ENCODE results near the gene OLFML2A.
"Not testable (repeated sequence)": the region's sequence is repeated elsewhere in the genome, so short reads cannot be mapped to it uniquely, and the experiment has no call there.

OLFML2A gene

GRCh38 chr9:124776954-124777648 is at the start of gene OLFML2A:
OLFML2A (plus strand) TSS chr9:124777133; CDS start chr9:124777271, 138 bp downstream.
- peak; percentile 27 for TF ChIP-seq CTCF (IDR thresholded peaks at IDR 0.05; ENCODE audit: insufficient read depth, missing control alignments)
- FAIRE-seq (no peak), DNase-seq (ENCODE audit: insufficient read length, low spot score) (peak; percentile 62)

DNA sequence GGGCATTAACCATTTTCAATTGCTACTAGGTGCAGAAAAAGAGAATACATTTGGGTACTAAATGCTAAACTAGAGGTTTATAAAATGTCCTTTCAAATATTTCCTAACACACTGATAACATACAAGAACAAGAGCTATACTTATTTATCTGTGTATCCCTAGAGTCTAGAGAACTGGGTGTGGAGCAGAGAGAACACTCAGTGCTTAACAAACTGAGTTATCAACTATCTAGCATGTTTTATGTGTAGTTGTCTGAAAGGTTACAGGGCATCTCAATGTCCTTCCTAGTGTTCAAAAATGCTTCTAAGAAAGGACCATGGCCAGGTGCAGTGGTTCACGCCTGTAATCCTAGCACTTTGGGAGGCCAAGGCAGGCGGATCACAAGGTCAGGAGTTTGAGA is 46.2 kb upstream of the OLFML2A start:
- no peak for TF ChIP-seq CTCF (IDR thresholded peaks at IDR 0.05; ENCODE audit: insufficient read depth, missing control alignments)
- FAIRE-seq (no peak), DNase-seq (ENCODE audit: insufficient read length, low spot score) (no peak)

DNA sequence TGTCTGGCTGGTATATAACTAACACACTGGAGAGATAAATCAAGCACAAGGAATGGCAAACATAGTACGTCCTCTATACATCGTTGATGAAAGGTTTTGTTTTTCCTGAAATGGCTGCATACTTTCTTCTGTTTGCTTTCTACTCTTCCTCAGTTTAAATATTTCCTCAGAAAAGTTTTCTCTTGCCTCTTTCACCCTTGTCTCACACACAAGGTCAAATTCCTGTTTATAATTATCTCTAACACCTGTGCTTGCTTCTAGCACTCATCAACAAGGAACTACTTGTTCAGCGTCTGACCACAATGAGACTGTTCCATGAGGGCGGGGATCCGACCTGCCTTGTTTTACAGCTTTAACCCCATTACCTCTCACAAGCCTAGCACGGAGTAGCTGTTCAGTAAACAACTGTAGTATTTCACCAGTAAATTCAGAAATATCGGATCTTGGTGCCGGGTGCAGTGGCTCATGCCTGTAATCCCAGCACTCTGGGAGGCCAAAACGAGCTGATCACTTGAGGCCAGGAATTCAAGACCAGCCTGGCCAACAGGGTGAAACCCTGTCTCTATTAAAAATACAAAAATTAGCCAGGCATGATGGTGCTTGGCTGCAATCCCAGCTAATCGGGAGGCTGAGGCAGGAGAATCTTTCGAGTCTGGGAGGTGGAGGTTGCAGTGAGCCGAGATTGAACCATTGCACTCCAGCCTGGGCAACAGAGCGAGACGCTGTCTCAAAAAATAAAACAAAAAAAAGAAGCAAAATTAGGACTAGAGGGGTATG is 42.8 kb upstream of the OLFML2A start:
- FAIRE-seq, result no peak
- DNase-seq (ENCODE audit: insufficient read length, low spot score), result no peak
- TF ChIP-seq CTCF (IDR thresholded peaks at IDR 0.05; ENCODE audit: insufficient read depth, missing control alignments), result no peak

DNA sequence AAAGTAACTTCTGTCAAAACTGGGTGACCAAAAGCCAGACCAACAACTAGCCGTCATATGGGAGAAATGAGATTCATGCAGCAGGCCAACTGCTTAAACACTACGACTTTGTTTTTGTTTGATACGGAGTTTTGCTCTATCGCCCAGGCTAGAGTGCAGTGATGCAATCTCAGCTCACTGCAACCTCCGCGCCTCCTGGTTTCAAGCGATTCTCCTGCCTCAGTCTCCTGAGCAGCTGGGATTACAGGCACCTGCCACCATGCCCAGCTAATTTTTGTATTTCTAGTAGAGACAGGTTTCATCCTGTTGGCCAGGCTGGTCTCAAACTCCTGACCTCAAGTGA is 42.2 kb upstream of the OLFML2A start:
- not testable (repeated sequence) for FAIRE-seq; DNase-seq (ENCODE audit: insufficient read length, low spot score)

DNA sequence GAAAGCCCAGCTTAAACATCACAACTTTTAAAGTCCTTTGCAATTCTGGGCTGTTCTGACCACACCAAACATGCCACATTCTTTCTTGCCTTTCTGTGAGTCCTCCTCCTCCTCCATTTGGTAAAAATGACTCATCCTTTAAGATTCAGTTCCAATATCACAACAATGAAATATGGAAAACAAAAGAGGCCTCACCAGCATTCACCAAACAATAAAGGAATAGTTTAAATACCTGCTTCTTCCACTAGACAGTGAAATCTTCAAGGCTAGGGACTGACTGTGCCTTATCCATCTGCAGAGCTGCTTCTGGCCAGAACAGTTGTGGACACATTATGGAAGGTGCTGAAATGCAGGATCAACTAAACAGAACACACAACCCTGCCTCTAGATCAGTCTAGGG is 41.8 kb upstream of the OLFML2A start:
- FAIRE-seq (no peak), DNase-seq (ENCODE audit: insufficient read length, low spot score) (no peak)
- TF ChIP-seq CTCF (IDR thresholded peaks at IDR 0.05; ENCODE audit: insufficient read depth, missing control alignments), result no peak

DNA sequence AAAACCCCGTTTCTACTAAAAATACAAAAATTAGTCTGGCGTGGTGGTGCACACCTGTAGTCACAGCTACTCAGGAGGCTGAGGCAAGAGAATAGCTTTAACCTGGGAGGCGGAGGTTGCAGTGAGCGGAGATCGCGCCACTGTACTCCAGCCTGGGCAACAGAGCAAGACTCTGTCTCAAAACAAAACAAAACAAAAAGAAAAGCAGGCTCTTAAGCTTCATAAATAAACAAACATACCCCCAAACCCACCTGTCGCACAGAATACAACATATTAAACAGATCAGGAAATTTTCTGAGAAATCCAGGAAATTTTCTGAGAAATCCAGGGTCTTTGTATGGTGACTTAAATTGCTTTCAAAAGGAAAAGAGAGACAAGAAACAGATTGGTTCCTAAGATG is 38.9 kb upstream of the OLFML2A start:
- not testable (repeated sequence) for FAIRE-seq

DNA sequence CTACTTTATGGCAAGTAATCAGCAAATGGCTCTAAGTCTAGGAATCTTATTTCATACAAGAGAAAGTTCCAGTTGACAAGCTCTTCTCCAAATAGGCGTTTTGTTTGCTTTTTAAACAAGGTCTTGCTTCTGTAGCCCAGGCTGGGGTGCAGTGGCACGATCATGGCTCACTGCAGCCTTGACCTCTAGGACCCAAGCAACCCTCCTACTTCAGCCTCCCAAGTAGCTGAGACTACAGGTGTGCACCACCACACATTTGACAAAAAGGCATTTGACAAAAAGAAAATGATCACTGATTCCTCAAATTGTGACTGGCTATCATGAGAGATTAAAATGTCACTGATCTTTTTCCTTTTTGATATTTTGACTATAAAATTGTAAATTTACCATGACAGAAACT is 37.6 kb upstream of the OLFML2A start:
- no peak for FAIRE-seq
- TF ChIP-seq CTCF (IDR thresholded peaks at IDR 0.05; ENCODE audit: insufficient read depth, missing control alignments), result no peak
- no peak for DNase-seq (ENCODE audit: insufficient read length, low spot score)

More for the DNA sequence above, 38.9 kb upstream of the OLFML2A start:
- DNase-seq (ENCODE audit: insufficient read length, low spot score), result not testable (repeated sequence)

GRCh38 chr9:124741149-124741548 is 35.8 kb upstream of the OLFML2A start:
- TF ChIP-seq CTCF (IDR thresholded peaks at IDR 0.05; ENCODE audit: insufficient read depth, missing control alignments), result no peak
- no peak for DNase-seq (ENCODE audit: insufficient read length, low spot score)
- FAIRE-seq, result no peak

Measured in D721Med (cell line).